ENCODE measurements around the gene TCHP.
"Not testable (repeated sequence)": the region's sequence is repeated elsewhere in the genome, so short reads cannot be mapped to it uniquely, and the experiment has no call there.

The TCHP gene

DNA sequence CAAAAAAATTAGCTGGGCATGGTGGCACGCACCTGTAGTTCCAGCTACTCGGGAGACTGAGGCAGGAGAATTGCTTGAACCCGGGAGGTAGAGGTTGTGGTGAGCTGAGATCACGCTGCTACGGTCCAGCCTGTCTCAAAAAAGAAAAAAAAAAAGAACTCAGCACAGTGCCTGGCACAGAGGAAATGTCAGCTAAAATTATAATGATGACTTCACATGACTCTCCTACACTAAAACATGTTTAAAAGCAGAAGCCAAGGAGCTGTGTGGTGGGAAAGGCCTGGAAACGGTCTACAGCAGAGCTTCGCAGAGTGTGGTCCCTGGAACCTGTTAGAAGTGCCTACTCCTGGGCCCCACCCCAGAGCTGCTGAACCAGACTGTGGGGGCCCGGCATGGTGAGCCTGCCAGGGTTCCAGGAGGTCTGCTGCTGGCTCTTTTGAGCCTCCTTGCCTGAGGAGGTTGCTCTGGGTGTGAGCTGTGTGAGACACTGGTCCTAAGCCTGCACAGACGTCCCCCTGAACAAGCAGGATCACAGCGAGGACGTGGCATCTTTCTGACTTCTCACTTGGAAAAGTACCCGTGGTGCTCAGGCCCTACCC, 28.1 kb downstream of the TCHP start:
- H3K79me2 ChIP-seq (ENCODE audit: insufficient read depth, low read length), result no peaks in the 10 kb centered on the region
- H3K27me3 ChIP-seq (ENCODE audit: low read length), result no peaks in the 10 kb centered on the region
- no peak overlapping the region for H3K27ac ChIP-seq (ENCODE audit: low read depth, low read length)
- no peak for TF ChIP-seq EZH2phosphoT487 (conservative IDR thresholded peaks at IDR 0.05; ENCODE audit: low read length)
- TF ChIP-seq, protein P1, sequence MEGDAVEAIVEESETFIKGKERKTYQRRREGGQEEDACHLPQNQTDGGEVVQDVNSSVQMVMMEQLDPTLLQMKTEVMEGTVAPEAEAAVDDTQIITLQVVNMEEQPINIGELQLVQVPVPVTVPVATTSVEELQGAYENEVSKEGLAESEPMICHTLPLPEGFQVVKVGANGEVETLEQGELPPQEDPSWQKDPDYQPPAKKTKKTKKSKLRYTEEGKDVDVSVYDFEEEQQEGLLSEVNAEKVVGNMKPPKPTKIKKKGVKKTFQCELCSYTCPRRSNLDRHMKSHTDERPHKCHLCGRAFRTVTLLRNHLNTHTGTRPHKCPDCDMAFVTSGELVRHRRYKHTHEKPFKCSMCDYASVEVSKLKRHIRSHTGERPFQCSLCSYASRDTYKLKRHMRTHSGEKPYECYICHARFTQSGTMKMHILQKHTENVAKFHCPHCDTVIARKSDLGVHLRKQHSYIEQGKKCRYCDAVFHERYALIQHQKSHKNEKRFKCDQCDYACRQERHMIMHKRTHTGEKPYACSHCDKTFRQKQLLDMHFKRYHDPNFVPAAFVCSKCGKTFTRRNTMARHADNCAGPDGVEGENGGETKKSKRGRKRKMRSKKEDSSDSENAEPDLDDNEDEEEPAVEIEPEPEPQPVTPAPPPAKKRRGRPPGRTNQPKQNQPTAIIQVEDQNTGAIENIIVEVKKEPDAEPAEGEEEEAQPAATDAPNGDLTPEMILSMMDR (IDR thresholded peaks at IDR 0.05; ENCODE audit: insufficient read depth, low read length, poor library complexity, severe bottlenecking), result no peak
- H3K9me2 ChIP-seq (replicated peaks; ENCODE audit: insufficient read depth, low read length), result no peaks in the 10 kb centered on the region
- H3K36me3 ChIP-seq (ENCODE audit: low read length), result peaks cover 10% of the 10 kb centered on the region; the same call in 1 of the 2 replicates
- H4K20me1 ChIP-seq (ENCODE audit: low read depth, low read length), result no peaks in the 10 kb centered on the region
- no peaks in the 10 kb centered on the region for H3F3A ChIP-seq (ENCODE audit: insufficient read depth)
- H3K9me3 ChIP-seq (ENCODE audit: insufficient read depth, low read length), result no peaks in the 10 kb centered on the region
- H2AFZ ChIP-seq (ENCODE audit: low read depth, low read length, severe bottlenecking), result no peak overlapping the region
- no peak overlapping the region for H3K9ac ChIP-seq (ENCODE audit: low read length)
- H3K4me3 ChIP-seq (ENCODE audit: insufficient read depth, low read length, poor library complexity, severe bottlenecking), result no peak overlapping the region
- H3K4me2 ChIP-seq (ENCODE audit: low read depth, low read length, poor library complexity, severe bottlenecking), result no peak overlapping the region

DNA sequence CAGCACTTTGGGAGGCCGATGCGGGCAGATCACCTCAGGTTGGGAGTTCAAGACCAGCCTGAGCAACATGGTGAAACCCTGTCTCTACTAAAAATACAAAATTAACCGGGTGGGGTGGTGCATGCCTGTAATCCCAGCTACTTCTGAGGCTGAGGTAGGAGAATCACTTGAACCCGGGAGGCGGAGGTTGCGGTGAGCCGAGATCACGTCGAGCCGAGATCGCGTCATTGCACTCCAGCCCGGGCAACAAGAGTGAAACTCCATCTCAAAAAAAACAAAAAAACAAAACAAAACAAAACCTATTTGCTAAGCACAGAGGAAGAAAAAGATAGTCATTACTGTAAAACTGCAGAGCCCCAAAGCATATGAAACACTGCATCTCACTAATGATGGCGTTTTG, 29.3 kb downstream of the TCHP start:
- H3K36me3 ChIP-seq (ENCODE audit: low read length), result peaks cover 14% of the 10 kb centered on the region; the same call in 1 of the 2 replicates

DNA sequence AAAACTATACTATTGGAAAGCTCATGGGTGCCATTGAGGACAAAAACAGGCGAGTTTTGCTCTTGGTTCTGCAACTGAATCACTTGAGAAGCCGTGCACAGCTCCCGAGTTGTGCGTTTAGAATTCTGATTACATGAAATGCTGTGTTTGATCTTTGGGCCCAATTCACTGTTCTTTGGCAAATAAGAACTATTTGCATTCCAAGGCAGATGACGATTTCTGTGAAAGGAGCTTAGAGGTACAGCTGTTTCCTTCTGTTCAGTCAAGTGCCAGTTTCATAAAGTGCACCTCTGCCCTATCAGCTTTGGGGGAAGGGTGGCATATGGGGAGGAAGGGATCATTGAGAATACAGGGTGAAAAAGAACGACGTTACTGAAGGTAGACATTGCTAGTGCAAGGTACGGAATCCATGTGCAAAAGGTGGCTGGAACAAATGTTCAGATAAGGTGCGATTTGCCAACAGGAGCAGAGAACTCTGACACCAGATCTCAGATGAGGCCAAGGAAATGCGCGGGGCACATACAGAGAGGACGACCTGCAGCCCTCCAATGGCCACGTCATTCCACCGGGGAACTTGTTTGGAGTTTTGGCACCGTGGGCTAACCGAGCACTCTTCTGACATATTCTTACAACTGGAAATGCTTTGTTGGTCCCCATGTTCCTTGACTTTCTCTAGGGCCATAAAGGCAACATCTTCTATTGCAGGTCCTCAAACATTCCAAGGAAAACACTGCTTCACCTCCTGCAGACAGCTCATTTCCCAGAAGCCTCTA, 30.1 kb downstream of the TCHP start:
- H3K9me2 ChIP-seq (replicated peaks; ENCODE audit: insufficient read depth, low read length), result no peaks in the 10 kb centered on the region
- H3K9me3 ChIP-seq (ENCODE audit: insufficient read depth, low read length), result no peaks in the 10 kb centered on the region
- TF ChIP-seq EZH2phosphoT487 (conservative IDR thresholded peaks at IDR 0.05; ENCODE audit: low read length), result no peak
- TF ChIP-seq, protein P1 (IDR thresholded peaks at IDR 0.05; ENCODE audit: insufficient read depth, low read length, poor library complexity, severe bottlenecking), result no peak
- H3K9ac ChIP-seq (ENCODE audit: low read length), result no peak overlapping the region
- H3F3A ChIP-seq (ENCODE audit: insufficient read depth), result no peaks in the 10 kb centered on the region
- H3K79me2 ChIP-seq (ENCODE audit: insufficient read depth, low read length), result no peaks in the 10 kb centered on the region
- no peak overlapping the region for H3K4me2 ChIP-seq (ENCODE audit: low read depth, low read length, poor library complexity, severe bottlenecking)
- H3K36me3 ChIP-seq (ENCODE audit: low read length), result peaks cover 14% of the 10 kb centered on the region; the same call in 1 of the 2 replicates
- H4K20me1 ChIP-seq (ENCODE audit: low read depth, low read length), result no peaks in the 10 kb centered on the region
- no peak overlapping the region for H2AFZ ChIP-seq (ENCODE audit: low read depth, low read length, severe bottlenecking)
- H3K27me3 ChIP-seq (ENCODE audit: low read length), result no peaks in the 10 kb centered on the region
- no peak overlapping the region for H3K4me3 ChIP-seq (ENCODE audit: insufficient read depth, low read length, poor library complexity, severe bottlenecking)
- no peak overlapping the region for H3K27ac ChIP-seq (ENCODE audit: low read depth, low read length)

More for the DNA sequence above, 29.3 kb downstream of the TCHP start:
- not testable (repeated sequence) for H2AFZ ChIP-seq (ENCODE audit: low read depth, low read length, severe bottlenecking); H3K27me3 ChIP-seq (ENCODE audit: low read length); H3K9me2 ChIP-seq (replicated peaks; ENCODE audit: insufficient read depth, low read length); H3K9ac ChIP-seq (ENCODE audit: low read length); H3F3A ChIP-seq (ENCODE audit: insufficient read depth); H3K79me2 ChIP-seq (ENCODE audit: insufficient read depth, low read length); H3K4me2 ChIP-seq (ENCODE audit: low read depth, low read length, poor library complexity, severe bottlenecking); H3K27ac ChIP-seq (ENCODE audit: low read depth, low read length); H4K20me1 ChIP-seq (ENCODE audit: low read depth, low read length); H3K9me3 ChIP-seq (ENCODE audit: insufficient read depth, low read length); H3K4me3 ChIP-seq (ENCODE audit: insufficient read depth, low read length, poor library complexity, severe bottlenecking)

DNA sequence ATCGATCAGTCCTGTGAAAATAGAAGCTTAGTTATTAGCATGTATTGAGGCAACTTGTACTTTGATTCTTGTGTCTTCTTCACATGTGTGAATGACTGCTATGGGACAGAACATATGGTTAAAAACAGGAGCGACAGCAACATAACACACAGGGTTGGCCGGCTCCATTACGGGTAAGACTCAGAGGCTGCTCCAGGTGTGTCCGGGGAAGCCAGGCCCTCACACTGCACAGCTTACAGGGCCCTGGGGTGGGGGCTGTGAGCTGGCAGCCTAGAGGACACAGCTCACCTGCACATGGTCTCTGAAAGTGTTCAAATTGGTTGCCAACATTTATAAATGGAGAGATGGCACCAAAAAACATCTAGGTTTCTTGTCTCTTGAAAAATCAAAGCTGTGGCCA, 31.1 kb downstream of the TCHP start:
- Histone ChIP-seq H2AFZ (ENCODE audit: low read depth, low read length, severe bottlenecking) (no peak overlapping the region), H3K4me3 (ENCODE audit: insufficient read depth, low read length, poor library complexity, severe bottlenecking) (no peak overlapping the region), H3K4me2 (ENCODE audit: low read depth, low read length, poor library complexity, severe bottlenecking) (no peak overlapping the region), H3K9me2 (replicated peaks; ENCODE audit: insufficient read depth, low read length) (no peaks in the 10 kb centered on the region), H3K79me2 (ENCODE audit: insufficient read depth, low read length) (no peaks in the 10 kb centered on the region), H3K9ac (ENCODE audit: low read length) (no peak overlapping the region), H3K27me3 (ENCODE audit: low read length) (no peaks in the 10 kb centered on the region), H4K20me1 (ENCODE audit: low read depth, low read length) (no peaks in the 10 kb centered on the region), H3K9me3 (ENCODE audit: insufficient read depth, low read length) (no peaks in the 10 kb centered on the region), H3F3A (ENCODE audit: insufficient read depth) (no peaks in the 10 kb centered on the region), H3K36me3 (ENCODE audit: low read length) (peaks cover 19% of the 10 kb centered on the region; the same call in 1 of the 2 replicates), H3K27ac (ENCODE audit: low read depth, low read length) (no peak overlapping the region)
- no peak for TF ChIP-seq EZH2phosphoT487 (conservative IDR thresholded peaks at IDR 0.05; ENCODE audit: low read length)
- TF ChIP-seq, protein P1 (IDR thresholded peaks at IDR 0.05; ENCODE audit: insufficient read depth, low read length, poor library complexity, severe bottlenecking), result no peak
